ENCODE measurements around the gene JPH3. TPM values are rescaled to one million over a fixed set of nuclear protein-coding genes. Genes with fewer than 3 reads are reported as not detected.

JPH3 gene
- total and polyA plus RNA-seq, 2 experiments from 2014 or later, result not detected

DNA sequence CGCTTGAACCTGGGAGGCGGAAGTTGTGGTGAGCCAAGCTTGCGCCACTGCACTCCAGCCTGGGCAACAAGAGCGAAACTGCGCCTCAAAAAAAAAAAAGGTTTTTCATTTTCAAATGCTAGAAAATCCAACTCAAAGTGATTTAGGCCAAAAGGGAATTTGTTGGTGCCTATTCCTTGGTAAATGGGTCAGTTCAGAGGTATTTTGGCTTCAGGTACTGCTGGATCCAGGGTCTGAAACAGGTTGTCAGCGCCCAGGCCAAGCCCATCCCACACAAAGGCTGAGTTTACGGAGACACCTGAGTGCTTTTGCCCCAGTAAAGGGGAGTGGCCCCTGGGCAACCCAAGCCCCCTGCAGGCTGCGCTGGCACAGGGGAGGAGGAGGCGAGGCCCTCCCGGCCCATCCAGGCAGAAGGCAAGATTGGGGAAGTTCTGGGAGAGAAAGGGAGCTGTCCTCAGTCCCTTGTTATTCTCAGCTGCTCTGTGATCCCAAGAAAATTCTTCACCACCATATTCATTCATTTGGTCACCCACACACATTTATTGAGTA is 8.5 kb upstream of the JPH3 start:
- Histone ChIP-seq H3K4me2 (ENCODE audit: unreplicated experiment) (no peak overlapping the region), H3K79me2 (ENCODE audit: insufficient read depth) (no peaks in the 10 kb centered on the region), H4K20me1 (ENCODE audit: insufficient read depth) (no peaks in the 10 kb centered on the region), H2AFZ (no peak overlapping the region), H3K27me3 (replicated peaks; ENCODE audit: insufficient read depth) (peaks cover 50% of the 10 kb centered on the region), H3F3A (ENCODE audit: insufficient read depth) (no peaks in the 10 kb centered on the region), H3K4me3 (no peak overlapping the region), H3K27ac (no peak overlapping the region), H3K9me2 (ENCODE audit: insufficient read depth) (no peaks in the 10 kb centered on the region), H3K36me3 (ENCODE audit: low read depth) (no peaks in the 10 kb centered on the region), H3K4me1 (ENCODE audit: insufficient read depth) (no peaks in the 10 kb centered on the region), H3K9ac (no peak overlapping the region), H3K9me3 (ENCODE audit: low read depth) (no peaks in the 10 kb centered on the region)
- DNase-seq, result no peak
- 80 to 88% methylated on average over 10 of the region's 10 CpGs for WGBS, 2 experiments (ENCODE audit: low coverage in 1 of 2, low lambda C conversion rate in 2 of 2, missing lambda C conversion rate in 2 of 2)
- TF ChIP-seq EZH2 (IDR thresholded peaks at IDR 0.05; ENCODE audit: insufficient read depth, poor library complexity, severe bottlenecking), result no peak
- in situ Hi-C loops (cut with MboI), result no loop called here

DNA sequence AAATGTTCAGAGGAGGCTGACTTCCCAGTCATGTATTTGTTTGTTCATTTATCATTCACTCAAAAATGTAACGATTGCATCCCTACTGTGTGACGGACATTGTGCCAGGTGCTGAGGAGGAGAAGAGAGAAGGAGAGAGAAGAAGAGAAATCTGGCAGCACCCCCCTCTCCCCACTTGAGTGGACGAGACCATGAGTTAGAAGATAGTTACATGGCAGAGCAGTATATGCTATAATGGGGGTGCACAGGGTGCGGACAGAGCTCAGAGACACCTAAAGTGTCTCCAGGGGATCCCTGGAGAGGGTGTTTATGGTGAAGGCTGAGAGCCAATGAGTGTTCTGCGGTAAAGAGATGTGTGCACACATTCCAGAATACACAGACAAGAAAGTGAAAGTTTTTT is 6.6 kb upstream of the JPH3 start:
- H4K20me1 ChIP-seq (ENCODE audit: insufficient read depth), result no peaks in the 10 kb centered on the region
- TF ChIP-seq EZH2 (IDR thresholded peaks at IDR 0.05; ENCODE audit: insufficient read depth, poor library complexity, severe bottlenecking) (no peak), EZH2phosphoT487 (IDR thresholded peaks at IDR 0.05; ENCODE audit: insufficient read depth, low read depth) (no peak)
- peaks cover 58% of the 10 kb centered on the region for H3K27me3 ChIP-seq (replicated peaks; ENCODE audit: insufficient read depth)
- no peak overlapping the region for H3K27ac ChIP-seq
- H2AFZ ChIP-seq, result no peak overlapping the region
- no peaks in the 10 kb centered on the region for H3K9me2 ChIP-seq (ENCODE audit: insufficient read depth)
- WGBS, 2 experiments (ENCODE audit: low coverage in 1 of 2, low lambda C conversion rate in 2 of 2, missing lambda C conversion rate in 2 of 2), result 46 to 57% methylated on average over 5 of the region's 5 CpGs
- no peaks in the 10 kb centered on the region for H3K9me3 ChIP-seq (ENCODE audit: low read depth)
- in situ Hi-C loops (cut with MboI), result no loop called here
- no peak overlapping the region for H3K4me2 ChIP-seq (ENCODE audit: unreplicated experiment)
- H3F3A ChIP-seq (ENCODE audit: insufficient read depth), result no peaks in the 10 kb centered on the region
- no peak for DNase-seq
- no peaks in the 10 kb centered on the region for H3K36me3 ChIP-seq (ENCODE audit: low read depth)
- H3K79me2 ChIP-seq (ENCODE audit: insufficient read depth), result no peaks in the 10 kb centered on the region
- H3K4me3 ChIP-seq, result no peak overlapping the region
- H3K9ac ChIP-seq, result no peak overlapping the region
- no peaks in the 10 kb centered on the region for H3K4me1 ChIP-seq (ENCODE audit: insufficient read depth)

DNA sequence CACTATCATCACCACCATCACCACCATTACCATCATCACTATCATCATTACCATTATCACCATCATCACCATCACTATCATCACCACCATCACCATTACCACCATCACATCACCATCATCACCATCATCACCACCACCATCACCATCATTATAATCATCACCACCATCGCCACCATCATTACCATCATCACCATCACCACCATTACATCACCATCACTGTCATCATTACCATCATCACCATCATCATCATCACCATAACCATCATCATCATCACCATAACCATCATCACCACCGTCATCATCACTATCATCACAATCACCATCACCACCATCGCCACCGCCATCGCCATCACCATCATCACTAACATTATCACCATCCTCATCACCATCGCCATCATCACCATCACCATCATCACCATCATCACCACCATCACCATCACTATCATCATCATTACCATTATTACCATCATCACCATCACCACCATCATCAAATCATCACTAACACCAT is 4.9 kb upstream of the JPH3 start:
- no peaks in the 10 kb centered on the region for H3K9me2 ChIP-seq (ENCODE audit: insufficient read depth)
- in situ Hi-C loops (cut with MboI), result no loop called here
- no peak overlapping the region for H3K9ac ChIP-seq
- H3K4me3 ChIP-seq, result no peak overlapping the region
- 79 to 87% methylated on average over 4 to 6 of the region's 6 CpGs for WGBS, 2 experiments (ENCODE audit: low coverage in 1 of 2, low lambda C conversion rate in 2 of 2, missing lambda C conversion rate in 2 of 2)
- TF ChIP-seq EZH2phosphoT487 (IDR thresholded peaks at IDR 0.05; ENCODE audit: insufficient read depth, low read depth) (no peak), EZH2 (IDR thresholded peaks at IDR 0.05; ENCODE audit: insufficient read depth, poor library complexity, severe bottlenecking) (no peak)
- H4K20me1 ChIP-seq (ENCODE audit: insufficient read depth), result no peaks in the 10 kb centered on the region
- H2AFZ ChIP-seq, result no peak overlapping the region
- DNase-seq, result no peak
- no peaks in the 10 kb centered on the region for H3K36me3 ChIP-seq (ENCODE audit: low read depth)
- no peak overlapping the region for H3K4me2 ChIP-seq (ENCODE audit: unreplicated experiment)
- peaks cover 56% of the 10 kb centered on the region for H3K27me3 ChIP-seq (replicated peaks; ENCODE audit: insufficient read depth)
- H3K9me3 ChIP-seq (ENCODE audit: low read depth), result no peaks in the 10 kb centered on the region
- no peak overlapping the region for H3K27ac ChIP-seq
- H3K4me1 ChIP-seq (ENCODE audit: insufficient read depth), result no peaks in the 10 kb centered on the region
- no peaks in the 10 kb centered on the region for H3K79me2 ChIP-seq (ENCODE audit: insufficient read depth)
- no peaks in the 10 kb centered on the region for H3F3A ChIP-seq (ENCODE audit: insufficient read depth)

DNA sequence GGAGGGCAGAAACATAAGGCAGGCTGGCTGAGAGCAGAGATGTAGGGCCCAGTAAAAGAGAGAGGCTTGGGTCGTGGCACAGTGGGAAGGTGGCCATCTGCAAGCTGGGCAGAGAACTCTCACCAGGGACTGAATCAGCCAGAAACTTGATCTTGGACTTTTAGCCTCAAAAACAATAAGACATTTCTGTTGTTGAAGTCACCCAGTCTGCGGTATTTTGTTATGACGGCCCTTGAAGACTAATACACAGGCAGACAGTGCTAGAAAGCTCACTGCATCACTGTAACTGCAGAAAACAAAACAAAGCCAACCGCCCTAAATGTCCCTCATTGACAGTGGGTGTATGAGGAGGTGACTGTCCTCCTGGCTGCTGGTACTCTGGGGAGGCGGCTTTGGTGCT is 3.9 kb upstream of the JPH3 start:
- TF ChIP-seq EZH2 (IDR thresholded peaks at IDR 0.05; ENCODE audit: insufficient read depth, poor library complexity, severe bottlenecking), result no peak
- TF ChIP-seq EZH2phosphoT487 (IDR thresholded peaks at IDR 0.05; ENCODE audit: insufficient read depth, low read depth), result no peak
- WGBS, 2 experiments (ENCODE audit: low coverage in 1 of 2, low lambda C conversion rate in 2 of 2, missing lambda C conversion rate in 2 of 2), result 51 to 59% methylated on average over 5 of the region's 5 CpGs
- Histone ChIP-seq H3F3A (ENCODE audit: insufficient read depth) (no peaks in the 10 kb centered on the region), H4K20me1 (ENCODE audit: insufficient read depth) (no peaks in the 10 kb centered on the region), H3K4me1 (ENCODE audit: insufficient read depth) (no peaks in the 10 kb centered on the region), H3K36me3 (ENCODE audit: low read depth) (no peaks in the 10 kb centered on the region), H3K9me2 (ENCODE audit: insufficient read depth) (no peaks in the 10 kb centered on the region), H3K4me2 (ENCODE audit: unreplicated experiment) (no peak overlapping the region), H2AFZ (no peak overlapping the region), H3K79me2 (ENCODE audit: insufficient read depth) (no peaks in the 10 kb centered on the region), H3K27ac (no peak overlapping the region), H3K9me3 (ENCODE audit: low read depth) (no peaks in the 10 kb centered on the region), H3K4me3 (no peak overlapping the region), H3K27me3 (replicated peaks; ENCODE audit: insufficient read depth) (peaks cover 59% of the 10 kb centered on the region), H3K9ac (no peak overlapping the region)
- in situ Hi-C loops (cut with MboI), result no loop called here
- peak; percentile 26 for DNase-seq

DNA sequence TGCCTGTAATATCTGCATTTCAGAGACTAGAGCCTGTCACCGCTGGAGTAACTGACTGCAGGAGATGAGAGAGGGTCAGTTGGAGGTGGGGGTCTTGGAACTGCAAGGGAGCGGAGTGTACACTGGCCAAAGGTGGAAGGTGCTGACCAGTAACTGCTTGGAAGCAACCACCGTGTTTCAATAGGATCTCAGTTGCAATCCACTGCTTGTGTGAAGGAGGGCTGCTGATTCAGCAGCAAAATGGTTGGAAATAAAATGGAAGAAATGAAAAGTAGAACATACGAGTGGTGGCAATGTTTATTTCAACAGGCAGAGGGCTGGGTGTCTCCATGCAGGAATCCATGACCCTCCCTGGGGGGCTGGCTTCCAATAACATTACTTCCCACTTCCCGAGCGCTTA is 2.1 kb upstream of the JPH3 start:
- Histone ChIP-seq H3K9me2 (ENCODE audit: insufficient read depth) (no peaks in the 10 kb centered on the region), H3K9me3 (ENCODE audit: low read depth) (no peaks in the 10 kb centered on the region), H3F3A (ENCODE audit: insufficient read depth) (no peaks in the 10 kb centered on the region), H3K27ac (no peak overlapping the region), H4K20me1 (ENCODE audit: insufficient read depth) (no peaks in the 10 kb centered on the region), H3K4me3 (no peak overlapping the region), H3K36me3 (ENCODE audit: low read depth) (no peaks in the 10 kb centered on the region), H3K79me2 (ENCODE audit: insufficient read depth) (no peaks in the 10 kb centered on the region), H3K27me3 (replicated peaks; ENCODE audit: insufficient read depth) (peaks cover 70% of the 10 kb centered on the region), H3K4me2 (ENCODE audit: unreplicated experiment) (no peak overlapping the region), H3K9ac (no peak overlapping the region), H2AFZ (no peak overlapping the region), H3K4me1 (ENCODE audit: insufficient read depth) (no peaks in the 10 kb centered on the region)
- 63% methylated on average over 6 of the region's 6 CpGs for WGBS, 2 experiments (ENCODE audit: low coverage in 1 of 2, low lambda C conversion rate in 2 of 2, missing lambda C conversion rate in 2 of 2)
- DNase-seq, result no peak
- in situ Hi-C loops (cut with MboI), result no loop called here
- TF ChIP-seq EZH2 (IDR thresholded peaks at IDR 0.05; ENCODE audit: insufficient read depth, poor library complexity, severe bottlenecking) (no peak), EZH2phosphoT487 (IDR thresholded peaks at IDR 0.05; ENCODE audit: insufficient read depth, low read depth) (no peak)
